ENCODE data around the gene ZNF655. TPM values are rescaled to one million over a fixed set of nuclear protein-coding genes. Genes with fewer than 3 reads are reported as not detected.

Gene ZNF655
- total RNA-seq, 4 donors from 2014 or later: 153 to 304 (median 226) TPM

- H3K4me3 ChIP-seq: peak overlapping the region; percentile 72 to 96 (median 78)
- peaks cover 0 to 15% (median 2%) of the 10 kb centered on the region in 4 donors for H3K36me3 ChIP-seq
- DNase-seq: no peak
- intact Hi-C loops (cut with DNase I; ENCODE audit: low total_unique reads): no loop called here
- WGBS, 2 donors (ENCODE audit: low coverage in 1 of 2): 23% methylated on average over 15 of the region's 15 CpGs; no CpG with 5 or more reads in 1 of the 2 donors
- in situ Hi-C loops (cut with MboI; ENCODE audit: low pct_ligation_motif_present in 1 of 4, low pct_unique_long_range_greater_than_20kb in 1 of 4, low sequenced_read_pairs in 3 of 4): loop anchor here in 1 of 4 donors (10.0 kb wide), 1 partner anchor 47 kb away; the partner anchor contains the start of genes ZKSCAN5 and ZNF394
- H3K4me1 ChIP-seq: peaks cover 0 to 18% (median 9%) of the 10 kb centered on the region in 4 donors
- H3K27me3 ChIP-seq: no peaks in the 10 kb centered on the region
- no peak for TF ChIP-seq POLR2A (IDR thresholded peaks at IDR 0.05)
- TF ChIP-seq CTCF (IDR thresholded peaks at IDR 0.05): no peak
- TF ChIP-seq EP300 (IDR thresholded peaks at IDR 0.05; ENCODE audit: low read depth): no peak
- TF ChIP-seq POLR2AphosphoS5 (IDR thresholded peaks at IDR 0.05): no peak
- peak overlapping the region; percentile 79 to 86 (median 84) for H3K27ac ChIP-seq
- peaks cover 0 to 12% of the 10 kb centered on the region in 2 donors for H3K9me3 ChIP-seq
Observed at GRCh38 chr7:99551334-99551733, 7.1 kb upstream of the ZNF655 start.

- 0 to 1% methylated on average over 12 to 21 of the region's 37 CpGs for WGBS, 2 donors (ENCODE audit: low coverage in 1 of 2)
- DNase-seq: peak; percentile 90
- Histone ChIP-seq H3K4me3 (peak within 1 kb of the TSS; percentile 72 to 96 (median 78)), H3K27ac (peak within 1 kb of the TSS; percentile 79 to 86 (median 84)), H3K27me3 (no peaks in the 10 kb centered on the region), H3K4me1 (peaks cover 2 to 23% (median 10%) of the 10 kb centered on the region in 4 donors), H3K36me3 (peaks cover 0 to 15% (median 3%) of the 10 kb centered on the region in 4 donors), H3K9me3 (peaks cover 0 to 12% of the 10 kb centered on the region in 2 donors)
- in situ Hi-C loops (cut with MboI; ENCODE audit: low pct_ligation_motif_present in 1 of 4, low pct_unique_long_range_greater_than_20kb in 1 of 4, low sequenced_read_pairs in 3 of 4): loop anchor here in 1 of 4 donors (10.0 kb wide), 1 partner anchor 47 kb away; the partner anchor contains the start of genes ZKSCAN5 and ZNF394
- intact Hi-C loops (cut with DNase I; ENCODE audit: low total_unique reads): no loop called here
- TF ChIP-seq POLR2AphosphoS5 (IDR thresholded peaks at IDR 0.05) (peak; percentile 77 to 89 (median 87)), EP300 (IDR thresholded peaks at IDR 0.05; ENCODE audit: low read depth) (no peak), POLR2A (IDR thresholded peaks at IDR 0.05) (peak; percentile 81)
Observed at GRCh38 chr7:99551767-99552463, 6.5 kb upstream of the ZNF655 start, which contains the start of gene FAM200A. Gene FAM200A (minus strand): TSS chr7:99552114. CDS start chr7:99548407, 3,707 bp downstream.

GRCh38 chr7:99553039-99553438 is 5.4 kb upstream of the ZNF655 start:
- H3K27me3 ChIP-seq: no peaks in the 10 kb centered on the region
- WGBS, 2 donors (ENCODE audit: low coverage in 1 of 2): 92 to 94% methylated on average over 3 to 4 of the region's 4 CpGs
- TF ChIP-seq POLR2AphosphoS5 (IDR thresholded peaks at IDR 0.05): no peak
- TF ChIP-seq CTCF (IDR thresholded peaks at IDR 0.05): no peak
- no peak for TF ChIP-seq EP300 (IDR thresholded peaks at IDR 0.05; ENCODE audit: low read depth)
- no peak for TF ChIP-seq POLR2A (IDR thresholded peaks at IDR 0.05)
- DNase-seq: no peak
- peaks cover 0 to 6% (median 2%) of the 10 kb centered on the region in 4 donors for H3K36me3 ChIP-seq
- H3K4me3 ChIP-seq: no peak overlapping the region
- peaks cover 0 to 4% of the 10 kb centered on the region in 2 donors for H3K9me3 ChIP-seq
- no peak overlapping the region for H3K27ac ChIP-seq
- in situ Hi-C loops (cut with MboI; ENCODE audit: low pct_ligation_motif_present in 1 of 4, low pct_unique_long_range_greater_than_20kb in 1 of 4, low sequenced_read_pairs in 3 of 4) (loop anchor here in 1 of 4 donors (10.0 kb wide), 1 partner anchor 48 kb away; the partner anchor contains the start of genes ZKSCAN5 and ZNF394), intact Hi-C loops (cut with DNase I; ENCODE audit: low total_unique reads) (no loop called here)
- H3K4me1 ChIP-seq: peaks cover 9 to 31% (median 17%) of the 10 kb centered on the region in 4 donors

GRCh38 chr7:99554939-99555338 is 3.5 kb upstream of the ZNF655 start:
- Histone ChIP-seq H3K9me3 (no peaks in the 10 kb centered on the region), H3K4me1 (peaks cover 13 to 37% (median 24%) of the 10 kb centered on the region in 4 donors), H3K27me3 (no peaks in the 10 kb centered on the region), H3K27ac (no peak overlapping the region), H3K36me3 (peaks cover 0 to 3% (median 2%) of the 10 kb centered on the region in 4 donors), H3K4me3 (no peak overlapping the region)
- DNase-seq: no peak
- WGBS, 2 donors (ENCODE audit: low coverage in 1 of 2): 60 to 72% methylated on average over 1 to 2 of the region's 2 CpGs
- in situ Hi-C loops (cut with MboI; ENCODE audit: low pct_ligation_motif_present in 1 of 4, low pct_unique_long_range_greater_than_20kb in 1 of 4, low sequenced_read_pairs in 3 of 4) (loop anchor here in 1 of 4 donors (10.0 kb wide), 1 partner anchor 50 kb away; the partner anchor contains the start of genes ZKSCAN5 and ZNF394), intact Hi-C loops (cut with DNase I; ENCODE audit: low total_unique reads) (no loop called here)
- no peak for TF ChIP-seq CTCF (IDR thresholded peaks at IDR 0.05)
- no peak for TF ChIP-seq POLR2AphosphoS5 (IDR thresholded peaks at IDR 0.05)

Data from transverse colon (tissue), 4 donors.